Measurements from ENCODE around the gene LIX1.

Gene LIX1

DNA sequence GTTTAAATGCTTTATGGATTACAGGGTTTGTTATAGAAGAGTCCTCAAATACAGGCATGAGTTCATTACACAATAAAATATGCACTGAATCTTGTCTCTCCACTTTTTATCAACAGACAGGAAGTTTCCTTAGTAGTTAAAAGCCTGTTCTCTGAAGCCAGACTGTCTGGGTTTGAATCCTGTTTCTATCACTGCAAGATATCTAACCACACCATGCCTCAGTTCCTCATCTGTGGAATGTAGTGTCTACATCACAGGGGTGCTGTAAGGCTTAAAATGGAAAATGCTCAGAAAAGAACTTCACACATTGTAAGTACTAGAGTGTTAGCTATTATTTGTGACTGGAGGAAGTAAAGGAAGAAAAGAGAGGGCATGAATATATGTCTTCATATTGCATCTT lies 9.3 kb downstream of the LIX1 start:
- Histone ChIP-seq H4K91ac (ENCODE audit: low read depth, low read length) (no peak overlapping the region), H3K27ac (ENCODE audit: low read depth, low read length) (peak overlapping the region; percentile 46), H2AFZ (ENCODE audit: insufficient read depth, low read length, poor library complexity) (no peak overlapping the region), H3K79me2 (ENCODE audit: control insufficient read depth, insufficient read depth, low read length, poor library complexity) (peaks cover 2% of the 10 kb centered on the region), H3K4ac (ENCODE audit: low read depth, low read length) (no peak overlapping the region), H2BK5ac (ENCODE audit: low read depth, low read length, poor library complexity) (no peak overlapping the region), H3K27me3 (ENCODE audit: insufficient read depth, low read length) (no peaks in the 10 kb centered on the region), H3K18ac (ENCODE audit: low read length) (no peak overlapping the region), H3K79me1 (ENCODE audit: low read length) (peaks cover 22% of the 10 kb centered on the region), H4K8ac (ENCODE audit: low read depth, low read length) (no peak overlapping the region), H2AK5ac (ENCODE audit: low read length) (no peak overlapping the region), H3K4me1 (ENCODE audit: control insufficient read depth in 1 of 2, insufficient read depth in 2 of 2, low read length in 2 of 2) (peaks cover 14 to 18% of the 10 kb centered on the region in 2 experiments), H4K12ac (ENCODE audit: low read depth, low read length) (no peak overlapping the region), H2BK12ac (ENCODE audit: low read length) (no peak overlapping the region), H3K4me2 (ENCODE audit: low read length) (no peak overlapping the region), H3K9ac (ENCODE audit: low read length) (no peak overlapping the region), H3K36me3 (ENCODE audit: control insufficient read depth in 1 of 2, insufficient read depth in 2 of 2, low read length in 2 of 2) (peaks cover 0 to 3% of the 10 kb centered on the region in 2 experiments), H3K4me3 (ENCODE audit: low read depth, low read length) (no peak overlapping the region), H3K14ac (ENCODE audit: low read length) (no peak overlapping the region), H2BK120ac (ENCODE audit: insufficient read depth, low read length, poor library complexity) (no peak overlapping the region), H3K9me3 (ENCODE audit: insufficient read depth, low read depth, low read length) (no peaks in the 10 kb centered on the region), H3K23ac (ENCODE audit: low read length) (no peak overlapping the region)
- DNase-seq, result no peak

DNA sequence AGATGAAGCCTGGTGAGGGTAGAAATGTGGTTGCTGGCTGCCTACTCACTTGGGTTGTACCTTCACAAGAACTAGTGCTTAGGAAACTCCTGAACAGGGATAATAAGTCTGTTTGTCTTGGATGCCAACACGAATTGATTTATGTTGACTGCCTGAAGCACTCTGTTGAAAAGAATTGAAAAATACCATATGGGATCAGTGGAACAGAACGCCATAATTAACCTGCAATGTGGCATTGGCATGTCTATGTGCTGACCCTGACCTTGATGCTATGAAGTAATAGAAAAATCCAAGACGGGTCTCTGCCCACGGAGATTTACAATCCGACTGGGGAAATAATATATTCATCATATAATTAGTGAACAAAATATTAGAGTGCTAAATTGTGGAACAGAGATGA lies 10.5 kb downstream of the LIX1 start:
- Histone ChIP-seq H3K14ac (ENCODE audit: low read length) (peak overlapping the region; percentile 16), H3K23ac (ENCODE audit: low read length) (no peak overlapping the region), H3K79me2 (ENCODE audit: control insufficient read depth, insufficient read depth, low read length, poor library complexity) (peaks cover 2% of the 10 kb centered on the region), H3K79me1 (ENCODE audit: low read length) (peaks cover 22% of the 10 kb centered on the region), H2BK5ac (ENCODE audit: low read depth, low read length, poor library complexity) (no peak overlapping the region), H3K27me3 (ENCODE audit: insufficient read depth, low read length) (no peaks in the 10 kb centered on the region), H3K4me2 (ENCODE audit: low read length) (no peak overlapping the region), H3K4me1 (ENCODE audit: control insufficient read depth in 1 of 2, insufficient read depth in 2 of 2, low read length in 2 of 2) (peaks cover 14 to 20% of the 10 kb centered on the region in 2 experiments), H3K9me3 (ENCODE audit: insufficient read depth, low read depth, low read length) (no peaks in the 10 kb centered on the region), H2AFZ (ENCODE audit: insufficient read depth, low read length, poor library complexity) (no peak overlapping the region), H4K8ac (ENCODE audit: low read depth, low read length) (no peak overlapping the region), H2BK12ac (ENCODE audit: low read length) (peak overlapping the region; percentile 43), H3K4me3 (ENCODE audit: low read depth, low read length) (no peak overlapping the region), H4K91ac (ENCODE audit: low read depth, low read length) (peak overlapping the region; percentile 9), H3K9ac (ENCODE audit: low read length) (no peak overlapping the region), H3K4ac (ENCODE audit: low read depth, low read length) (peak overlapping the region; percentile 13), H4K12ac (ENCODE audit: low read depth, low read length) (no peak overlapping the region), H2AK5ac (ENCODE audit: low read length) (no peak overlapping the region), H3K18ac (ENCODE audit: low read length) (no peak overlapping the region), H3K36me3 (ENCODE audit: control insufficient read depth in 1 of 2, insufficient read depth in 2 of 2, low read length in 2 of 2) (peaks cover 0 to 3% of the 10 kb centered on the region in 2 experiments), H2BK120ac (ENCODE audit: insufficient read depth, low read length, poor library complexity) (peak overlapping the region; percentile 16), H3K27ac (ENCODE audit: low read depth, low read length) (peak overlapping the region; percentile 67)
- WGBS (ENCODE audit: extremely low coverage, insufficient coverage, insufficient read length), result no CpG with 5 or more reads among the region's 5 CpGs
- no peak for DNase-seq

DNA sequence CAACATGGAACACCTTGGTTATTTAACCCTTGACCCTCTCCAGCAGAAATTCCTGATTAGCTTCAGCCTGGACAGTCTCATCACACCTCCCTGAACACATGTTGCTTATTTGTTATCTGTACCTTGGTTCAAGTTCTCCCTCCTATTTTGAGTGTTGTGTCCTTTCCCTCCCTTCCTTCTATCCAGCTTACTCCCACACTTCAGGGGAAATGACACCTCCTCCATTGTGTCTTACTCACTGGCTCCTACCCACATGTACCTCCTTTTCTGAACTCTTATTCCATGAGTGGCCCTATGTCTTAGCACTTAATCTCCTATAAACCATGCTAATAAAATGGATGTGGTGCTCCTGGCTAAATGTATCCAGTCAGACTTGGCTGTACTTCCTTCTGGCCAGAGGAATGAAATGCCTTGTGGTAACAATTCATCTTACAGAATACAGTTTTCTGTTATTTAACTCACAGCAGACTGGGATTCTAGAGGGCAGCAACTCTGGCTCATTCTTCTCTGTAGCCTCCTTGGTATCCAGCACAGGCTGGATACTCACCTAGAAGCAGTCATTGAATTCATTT lies 11.2 kb downstream of the LIX1 start:
- peak overlapping the region; percentile 44 for H3K4ac ChIP-seq (ENCODE audit: low read depth, low read length)
- no peak overlapping the region for H3K18ac ChIP-seq (ENCODE audit: low read length)
- no peak overlapping the region for H3K23ac ChIP-seq (ENCODE audit: low read length)
- peak overlapping the region; percentile 62 for H4K91ac ChIP-seq (ENCODE audit: low read depth, low read length)
- no peaks in the 10 kb centered on the region for H3K27me3 ChIP-seq (ENCODE audit: insufficient read depth, low read length)
- peaks cover 22% of the 10 kb centered on the region for H3K79me1 ChIP-seq (ENCODE audit: low read length)
- H4K8ac ChIP-seq (ENCODE audit: low read depth, low read length), result peak overlapping the region; percentile 57
- H3K27ac ChIP-seq (ENCODE audit: low read depth, low read length), result peak overlapping the region; percentile 67
- H3K4me2 ChIP-seq (ENCODE audit: low read length), result no peak overlapping the region
- H3K4me1 ChIP-seq (ENCODE audit: control insufficient read depth in 1 of 2, insufficient read depth in 2 of 2, low read length in 2 of 2), result peaks cover 14 to 20% of the 10 kb centered on the region in 2 experiments
- peaks cover 2% of the 10 kb centered on the region for H3K79me2 ChIP-seq (ENCODE audit: control insufficient read depth, insufficient read depth, low read length, poor library complexity)
- H2BK5ac ChIP-seq (ENCODE audit: low read depth, low read length, poor library complexity), result peak overlapping the region; percentile 33
- no peaks in the 10 kb centered on the region for H3K9me3 ChIP-seq (ENCODE audit: insufficient read depth, low read depth, low read length)
- peak overlapping the region; percentile 68 for H2BK12ac ChIP-seq (ENCODE audit: low read length)
- H3K14ac ChIP-seq (ENCODE audit: low read length), result peak overlapping the region; percentile 59
- H2AK5ac ChIP-seq (ENCODE audit: low read length), result no peak overlapping the region
- no peak overlapping the region for H3K4me3 ChIP-seq (ENCODE audit: low read depth, low read length)
- H3K9ac ChIP-seq (ENCODE audit: low read length), result no peak overlapping the region
- DNase-seq, result no peak
- peaks cover 0 to 3% of the 10 kb centered on the region in 2 experiments for H3K36me3 ChIP-seq (ENCODE audit: control insufficient read depth in 1 of 2, insufficient read depth in 2 of 2, low read length in 2 of 2)
- peak overlapping the region; percentile 16 for H2BK120ac ChIP-seq (ENCODE audit: insufficient read depth, low read length, poor library complexity)
- H2AFZ ChIP-seq (ENCODE audit: insufficient read depth, low read length, poor library complexity), result no peak overlapping the region
- H4K12ac ChIP-seq (ENCODE audit: low read depth, low read length), result no peak overlapping the region

DNA sequence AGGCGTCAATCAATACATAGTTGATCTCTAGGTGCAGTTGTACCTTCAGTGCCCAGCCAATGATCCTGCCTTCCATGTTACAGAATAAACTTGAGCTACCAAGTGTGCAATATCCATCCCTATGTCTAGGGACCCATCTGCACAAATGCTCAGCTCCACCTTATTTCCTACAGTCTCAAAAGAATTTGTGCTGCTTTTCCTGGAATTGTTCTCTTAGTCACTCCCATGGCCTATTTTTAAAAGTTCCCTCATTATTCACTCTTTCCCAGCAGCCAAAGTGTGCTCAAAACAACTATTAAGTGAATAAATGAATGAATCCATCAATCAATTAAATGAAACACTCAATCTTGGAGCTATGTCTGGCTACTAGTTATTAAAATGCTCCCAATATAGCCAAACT lies 14.7 kb downstream of the LIX1 start:
- H3K4me2 ChIP-seq (ENCODE audit: low read length), result no peak overlapping the region
- no CpG with 5 or more reads among the region's 1 CpG for WGBS (ENCODE audit: extremely low coverage, insufficient coverage, insufficient read length)
- peak overlapping the region; percentile 24 for H2BK12ac ChIP-seq (ENCODE audit: low read length)

More for the DNA sequence above, 14.7 kb downstream of the LIX1 start:
- Histone ChIP-seq H2AK5ac (ENCODE audit: low read length) (no peak overlapping the region), H4K91ac (ENCODE audit: low read depth, low read length) (peak overlapping the region; percentile 59), H3K23ac (ENCODE audit: low read length) (no peak overlapping the region), H3K14ac (ENCODE audit: low read length) (no peak overlapping the region), H3K18ac (ENCODE audit: low read length) (no peak overlapping the region), H3K9ac (ENCODE audit: low read length) (no peak overlapping the region), H2BK120ac (ENCODE audit: insufficient read depth, low read length, poor library complexity) (no peak overlapping the region), H4K8ac (ENCODE audit: low read depth, low read length) (no peak overlapping the region), H3K79me2 (ENCODE audit: control insufficient read depth, insufficient read depth, low read length, poor library complexity) (peaks cover 2% of the 10 kb centered on the region), H3K9me3 (ENCODE audit: insufficient read depth, low read depth, low read length) (no peaks in the 10 kb centered on the region), H3K4ac (ENCODE audit: low read depth, low read length) (no peak overlapping the region), H2AFZ (ENCODE audit: insufficient read depth, low read length, poor library complexity) (no peak overlapping the region), H3K36me3 (ENCODE audit: control insufficient read depth in 1 of 2, insufficient read depth in 2 of 2, low read length in 2 of 2) (no peaks in the 10 kb centered on the region), H3K4me1 (ENCODE audit: control insufficient read depth in 1 of 2, insufficient read depth in 2 of 2, low read length in 2 of 2) (peaks cover 21 to 26% of the 10 kb centered on the region in 2 experiments), H2BK5ac (ENCODE audit: low read depth, low read length, poor library complexity) (no peak overlapping the region), H3K79me1 (ENCODE audit: low read length) (peaks cover 17% of the 10 kb centered on the region), H3K27me3 (ENCODE audit: insufficient read depth, low read length) (no peaks in the 10 kb centered on the region), H4K12ac (ENCODE audit: low read depth, low read length) (no peak overlapping the region), H3K27ac (ENCODE audit: low read depth, low read length) (no peak overlapping the region), H3K4me3 (ENCODE audit: low read depth, low read length) (no peak overlapping the region)
- DNase-seq, result no peak

Measured in trophoblast cell (in vitro differentiated cells and primary cell).